Activated CD8-positive, alpha-beta memory T cell treated with anti-CD3 and anti-CD28 coated beads for 36 hours (primary cell): ENCODE measurements around the gene ANKRD18B. TPM values are rescaled to one million over a fixed set of nuclear protein-coding genes. Genes with fewer than 3 reads are reported as not detected.
"Not testable (repeated sequence)": the region's sequence is repeated elsewhere in the genome, so short reads cannot be mapped to it uniquely, and the experiment has no call there.

Source experiments
- CTCF ChIA-PET: fragments of 350-600 bp; sonication (Branson Sonifier 250); formaldehyde crosslinking; loops from one replicate; lab custom pipeline; 2021; ENCODE audit warnings: antibody characterized with exemption; lab: Charles Lee
- POLR2A ChIA-PET: fragments of 350-600 bp; sonication (Branson Sonifier 250); formaldehyde crosslinking; loops from one replicate; lab custom pipeline; 2021; ENCODE audit warnings: antibody characterized with exemption; lab: Charles Lee
- total RNA-seq, 2 experiments: library from RNA; stranded (reverse); gene quantifications; one replicate each; pipeline ENCODE4 v1.2.3, GENCODE V29; 2021

ANKRD18B gene
- total RNA-seq, 2 experiments from 2014 or later, result 0.73 to 1.1 TPM

DNA sequence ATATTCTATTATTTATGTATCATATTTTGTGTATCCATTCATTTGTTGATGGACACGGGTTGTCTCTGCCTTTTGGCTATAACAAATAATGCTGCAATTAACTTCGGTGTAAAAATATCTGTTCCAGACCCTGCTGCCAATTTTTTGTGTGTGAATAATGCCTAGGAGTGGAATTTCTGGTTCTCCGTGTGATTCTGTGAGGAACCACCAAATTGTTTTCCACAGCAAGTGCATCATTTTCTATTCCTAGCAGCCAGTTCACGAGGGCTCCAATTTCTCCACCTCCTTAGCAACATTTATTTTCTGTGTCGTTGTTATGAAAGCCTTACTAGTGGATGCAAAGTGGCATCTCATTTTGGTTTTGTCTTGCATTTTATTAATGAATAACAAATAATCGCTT lies 2.2 kb upstream of the ANKRD18B start:
- POLR2A ChIA-PET, CTCF ChIA-PET: not testable (repeated sequence)

- ChIA-PET CTCF (interaction anchor here (1.5 kb wide), 1 partner anchor 51 kb away, joined by 3 read pairs; the partner anchor contains the start of gene NOL6), POLR2A (no interaction called here)
Observed at GRCh38 chr9:33524306-33524947, 376 bp downstream of the ANKRD18B start.

DNA sequence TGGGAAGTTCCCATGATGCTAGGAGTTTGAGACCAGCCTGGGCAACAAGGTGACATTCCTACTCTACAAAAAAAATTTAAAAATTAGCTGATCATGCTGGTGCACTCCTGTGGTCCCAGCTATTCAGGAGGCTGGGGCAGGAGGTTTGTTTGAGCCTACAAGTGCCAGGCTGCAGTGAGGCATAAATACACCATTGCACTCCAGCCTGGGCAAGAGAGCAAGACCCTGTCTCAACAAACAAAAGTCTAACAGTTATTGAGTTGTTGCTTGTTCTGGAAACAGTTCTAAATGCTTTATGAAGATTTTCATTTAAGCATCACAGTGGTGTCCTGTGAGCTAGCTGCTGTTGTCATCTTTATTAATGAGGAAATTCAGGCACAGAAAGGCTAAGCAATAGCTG lies 4.0 kb downstream of the ANKRD18B start:
- POLR2A ChIA-PET, CTCF ChIA-PET: not testable (repeated sequence)

DNA sequence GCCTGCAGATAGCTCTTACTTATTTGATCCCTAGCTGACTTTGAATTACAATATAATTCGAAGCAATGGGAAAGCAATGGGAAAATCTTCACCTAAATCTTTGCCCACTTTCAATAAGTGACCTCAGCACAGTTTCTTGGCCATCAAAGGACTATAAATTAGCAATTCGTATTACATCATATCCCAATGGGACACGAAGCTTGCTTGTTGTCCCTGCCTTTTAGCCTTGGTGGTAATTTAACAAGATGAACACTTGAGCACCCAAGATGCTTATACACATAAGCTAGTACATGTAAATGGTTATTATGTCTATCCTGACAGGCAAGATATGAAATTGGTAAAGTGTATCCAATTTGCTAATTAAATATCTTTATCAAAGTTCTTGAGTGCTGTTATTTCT lies 9.9 kb downstream of the ANKRD18B start:
- POLR2A ChIA-PET, CTCF ChIA-PET: not testable (repeated sequence)

DNA sequence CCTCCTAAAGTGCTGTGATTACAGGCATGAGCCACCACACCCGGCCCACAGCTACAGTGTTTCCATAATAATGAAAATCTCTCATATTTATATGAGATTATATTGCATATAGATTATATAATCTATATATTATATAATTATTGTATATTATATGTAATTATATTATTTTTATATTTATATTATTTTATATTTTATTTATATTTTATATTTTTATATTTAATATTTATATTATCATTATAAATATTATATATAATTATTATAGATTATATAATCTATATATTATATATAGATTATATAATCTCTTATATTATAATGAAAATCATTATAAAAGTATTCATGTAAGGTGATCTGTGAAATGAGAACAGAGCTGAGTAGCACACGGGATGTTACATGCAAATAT lies 11.5 kb downstream of the ANKRD18B start:
- ChIA-PET CTCF (no interaction called here), POLR2A (no interaction called here)

GRCh38 chr9:33543463-33543862 lies 19.4 kb downstream of the ANKRD18B start:
- CTCF ChIA-PET, result not testable (repeated sequence)

GRCh38 chr9:33545715-33546114 lies 21.7 kb downstream of the ANKRD18B start:
- CTCF ChIA-PET, POLR2A ChIA-PET: not testable (repeated sequence)

More at GRCh38 chr9:33543463-33543862, 19.4 kb downstream of the ANKRD18B start:
- POLR2A ChIA-PET, result not testable (repeated sequence)

GRCh38 chr9:33548816-33549215 lies 24.8 kb downstream of the ANKRD18B start:
- CTCF ChIA-PET, POLR2A ChIA-PET: not testable (repeated sequence)

DNA sequence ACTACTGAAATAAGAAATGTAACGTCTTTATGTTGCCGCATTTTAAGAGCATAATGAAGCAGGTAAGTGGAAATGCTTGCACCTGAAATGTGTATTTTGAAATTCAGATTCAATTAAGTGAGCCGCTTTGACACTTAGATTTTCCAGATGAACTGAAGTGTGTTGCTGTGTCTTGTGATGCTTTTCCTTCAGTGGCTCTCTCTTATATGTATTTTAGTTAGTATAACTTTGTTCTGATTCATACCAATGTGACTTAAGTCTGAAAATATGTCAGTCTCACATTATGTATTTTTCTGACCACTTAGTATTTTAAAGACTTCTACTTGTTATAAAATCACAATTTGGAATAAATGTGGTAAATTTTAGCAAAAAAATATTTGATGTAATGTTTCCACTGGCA lies 25.4 kb downstream of the ANKRD18B start:
- CTCF ChIA-PET, POLR2A ChIA-PET: not testable (repeated sequence)

- POLR2A ChIA-PET, CTCF ChIA-PET: not testable (repeated sequence)
Observed at GRCh38 chr9:33551183-33551582, 27.1 kb downstream of the ANKRD18B start.

- POLR2A ChIA-PET, CTCF ChIA-PET: not testable (repeated sequence)
Observed at GRCh38 chr9:33552315-33552725, 28.3 kb downstream of the ANKRD18B start.

GRCh38 chr9:33560217-33560616 lies 36.2 kb downstream of the ANKRD18B start:
- POLR2A ChIA-PET, CTCF ChIA-PET: not testable (repeated sequence)

DNA sequence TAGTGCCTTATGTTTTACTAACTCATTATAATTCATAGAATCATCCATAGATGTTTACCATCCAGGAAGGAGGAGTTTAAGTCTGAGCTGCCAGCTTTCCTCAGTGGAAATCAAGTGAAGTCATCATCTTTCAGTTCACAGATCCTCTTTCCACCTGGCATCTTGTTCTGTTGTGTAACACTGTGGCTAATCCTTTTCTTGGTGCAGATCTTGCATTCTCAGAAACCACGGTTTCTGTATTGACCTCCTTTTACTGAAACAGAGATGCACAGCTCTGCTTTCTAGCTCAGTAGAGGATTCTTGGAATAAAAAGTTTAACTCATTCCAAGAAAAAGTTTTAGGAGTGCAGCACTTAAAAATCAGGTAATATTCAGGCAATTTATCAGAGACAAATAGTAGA lies 38.1 kb downstream of the ANKRD18B start:
- POLR2A ChIA-PET, CTCF ChIA-PET: not testable (repeated sequence)

DNA sequence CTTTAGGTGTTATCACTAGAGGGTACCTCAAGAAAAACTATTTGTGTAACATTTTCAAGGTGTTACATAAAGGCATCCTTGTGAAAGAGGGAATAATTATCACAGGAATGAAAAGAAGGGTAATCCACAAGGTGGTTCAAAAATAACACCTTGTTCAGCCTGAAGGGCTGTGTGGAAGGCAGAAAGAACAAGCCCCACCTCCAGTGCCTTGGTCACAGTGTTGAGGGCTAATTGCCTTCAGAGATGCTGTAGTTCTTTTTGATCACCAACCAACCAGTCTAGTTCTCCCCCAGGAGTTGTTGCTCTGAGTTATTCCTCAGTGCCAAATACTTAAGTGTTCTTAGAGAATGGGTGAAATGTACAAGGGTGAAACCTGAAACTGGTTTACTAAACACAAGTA lies 43.7 kb downstream of the ANKRD18B start:
- POLR2A ChIA-PET, CTCF ChIA-PET: not testable (repeated sequence)

DNA sequence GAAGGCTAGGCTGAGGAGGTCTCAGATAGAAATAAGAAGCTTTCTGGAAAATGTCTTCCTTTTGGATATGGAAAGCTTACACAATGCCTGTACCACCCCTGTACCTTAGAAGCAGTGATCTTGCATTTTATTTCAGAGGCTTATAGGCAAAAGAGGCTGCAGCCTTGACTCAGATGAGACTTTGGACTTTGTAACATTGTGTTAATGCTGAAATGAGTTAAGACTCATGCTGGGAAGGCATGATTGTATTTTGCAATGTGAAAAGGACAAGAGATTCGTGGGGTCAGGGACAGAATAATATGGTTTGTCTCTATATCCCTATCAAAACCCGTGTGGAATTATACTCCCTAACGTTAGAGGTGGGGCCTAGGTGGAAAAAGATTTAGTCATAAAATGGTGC lies 53.7 kb downstream of the ANKRD18B start:
- POLR2A ChIA-PET, CTCF ChIA-PET: not testable (repeated sequence)

DNA sequence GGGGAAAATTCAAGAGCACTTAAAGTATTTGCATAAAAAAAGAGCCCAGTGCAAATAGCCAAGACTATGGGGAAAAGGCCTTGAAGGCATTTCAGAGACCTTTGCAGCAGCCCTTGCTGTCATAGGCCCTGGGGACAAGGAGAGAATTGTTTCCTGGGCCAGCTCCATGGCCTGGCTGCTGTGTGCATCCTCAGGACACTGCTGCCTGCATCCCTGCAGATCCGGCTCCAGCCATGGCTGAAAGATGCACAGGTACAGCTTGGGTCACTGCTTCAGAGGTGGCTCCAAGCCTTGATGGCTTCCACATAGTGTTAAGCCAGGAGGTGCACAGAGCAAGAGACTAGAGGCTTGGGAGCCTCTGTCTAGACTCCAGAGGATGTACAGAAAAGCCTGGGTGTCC lies 55.9 kb downstream of the ANKRD18B start:
- CTCF ChIA-PET, POLR2A ChIA-PET: not testable (repeated sequence)

DNA sequence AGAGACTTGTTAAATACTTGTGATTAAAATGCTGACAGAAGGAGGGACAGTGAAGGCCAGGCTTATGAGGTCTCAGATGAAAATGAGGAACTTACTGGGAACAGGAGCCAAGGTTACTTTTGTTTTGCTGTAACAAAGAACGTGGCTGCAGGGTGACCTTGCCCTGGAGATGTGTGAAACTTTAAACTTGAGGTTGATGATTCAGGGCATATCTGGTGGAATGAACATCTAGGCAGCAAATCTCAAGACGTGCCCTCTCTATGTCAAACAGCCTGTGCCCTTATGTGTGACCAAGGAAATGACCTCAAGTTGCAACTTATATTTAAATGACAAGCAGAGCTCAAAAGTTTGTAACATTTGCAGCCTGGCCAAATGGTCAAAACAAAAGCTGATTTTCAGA lies 58.6 kb downstream of the ANKRD18B start:
- CTCF ChIA-PET, POLR2A ChIA-PET: not testable (repeated sequence)

DNA sequence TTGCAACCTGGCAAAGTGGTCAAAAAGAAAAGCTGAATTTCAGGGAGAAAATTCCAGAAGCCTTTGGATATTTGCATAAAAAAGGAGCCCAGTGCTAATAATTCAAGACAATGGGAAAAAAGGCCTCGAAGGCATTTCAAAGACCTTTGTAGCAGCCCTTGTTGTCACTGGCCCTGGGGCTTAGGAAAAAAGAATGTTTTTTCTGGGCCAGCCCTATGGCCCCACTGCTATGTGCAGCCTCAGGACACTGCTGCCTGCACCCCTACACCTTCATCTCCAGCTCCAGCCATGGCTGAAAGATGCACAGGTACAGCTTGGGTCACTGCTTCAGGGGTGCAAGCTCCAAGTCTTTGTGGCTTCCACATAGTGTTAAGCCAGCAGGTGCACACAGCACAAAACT lies 62.1 kb downstream of the ANKRD18B start:
- CTCF ChIA-PET, POLR2A ChIA-PET: not testable (repeated sequence)

DNA sequence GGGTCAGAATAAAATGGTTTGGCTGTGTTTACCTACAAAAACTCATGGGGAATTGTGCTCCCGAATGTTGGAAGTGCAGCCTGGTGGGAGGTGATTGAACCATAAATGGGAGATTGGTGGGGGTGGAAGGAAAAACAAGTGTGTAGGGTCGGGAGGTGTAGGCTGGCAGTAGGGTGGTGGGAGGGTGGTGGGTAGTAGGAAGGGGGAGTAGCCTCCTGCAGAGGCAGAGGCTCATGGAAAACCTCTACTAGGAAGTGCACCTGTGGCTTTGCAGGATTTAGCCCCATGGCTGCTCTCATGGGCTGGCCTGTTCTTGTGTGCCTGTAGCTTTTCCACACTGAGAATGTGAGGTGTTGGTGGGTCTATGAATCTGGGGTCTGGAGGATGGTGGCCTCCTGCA lies 63.7 kb downstream of the ANKRD18B start:
- POLR2A ChIA-PET, CTCF ChIA-PET: not testable (repeated sequence)

GRCh38 chr9:33588876-33589275 lies 64.8 kb downstream of the ANKRD18B start:
- CTCF ChIA-PET, POLR2A ChIA-PET: not testable (repeated sequence)

DNA sequence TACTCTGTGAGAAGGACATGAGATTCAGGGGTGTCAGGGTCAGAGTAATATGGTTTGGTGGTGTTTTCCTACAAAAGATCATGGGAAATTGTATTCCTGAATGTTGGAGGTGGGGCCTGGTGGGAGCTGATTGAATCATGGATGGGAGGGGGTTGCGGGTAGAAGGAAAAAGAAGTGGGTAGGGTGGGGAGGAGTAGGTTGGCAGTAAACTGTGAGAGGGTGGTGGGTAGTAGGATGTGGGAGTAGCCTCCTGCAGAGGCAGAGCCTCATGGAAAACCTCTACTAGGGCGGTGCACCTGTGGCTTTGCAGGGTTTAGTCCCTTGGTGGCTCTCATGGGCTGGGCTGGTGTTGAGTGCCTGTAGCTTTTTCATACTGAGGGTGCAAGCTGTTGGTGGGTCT lies 66.8 kb downstream of the ANKRD18B start:
- POLR2A ChIA-PET, CTCF ChIA-PET: not testable (repeated sequence)

GRCh38 chr9:33596974-33597373 lies 72.9 kb downstream of the ANKRD18B start:
- CTCF ChIA-PET, POLR2A ChIA-PET: not testable (repeated sequence)
